GM15510 (cell line): ENCODE measurements around the gene FAM124A.

Experiments
- POLR2A ChIP-seq: IDR thresholded peaks from 3 replicates; pipeline ENCODE4 v1.6.1; 2011; ENCODE audit warnings: borderline replicate concordance; ENCODE audit not compliant: insufficient read length; ENCODE audit errors: extremely low read depth

FAM124A gene, protein sequence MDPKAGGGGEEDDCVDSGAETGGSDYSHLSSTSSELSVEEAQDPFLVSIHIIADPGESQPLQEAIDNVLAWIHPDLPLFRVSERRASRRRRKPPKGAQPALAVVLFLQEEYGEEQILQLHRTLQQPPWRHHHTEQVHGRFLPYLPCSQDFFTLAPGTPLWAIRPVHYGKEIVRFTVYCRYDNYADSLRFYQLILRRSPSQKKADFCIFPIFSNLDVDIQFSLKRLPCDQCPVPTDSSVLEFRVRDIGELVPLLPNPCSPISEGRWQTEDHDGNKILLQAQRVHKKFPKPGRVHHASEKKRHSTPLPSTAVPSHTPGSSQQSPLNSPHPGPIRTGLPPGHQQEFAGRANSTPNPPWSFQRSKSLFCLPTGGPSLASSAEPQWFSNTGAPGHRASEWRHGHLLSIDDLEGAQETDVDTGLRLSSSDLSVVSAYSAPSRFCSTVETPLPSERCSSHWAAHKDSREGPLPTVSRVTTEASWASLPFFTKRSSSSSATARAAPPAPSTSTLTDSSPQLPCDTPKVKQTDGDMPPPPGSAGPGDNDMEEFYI

GRCh38 chr13:51222037-51222685 lies at the start of gene FAM124A:
FAM124A (plus strand) TSS chr13:51222398; CDS start chr13:51222502, 104 bp downstream.
- TF ChIP-seq POLR2A = no peak

DNA sequence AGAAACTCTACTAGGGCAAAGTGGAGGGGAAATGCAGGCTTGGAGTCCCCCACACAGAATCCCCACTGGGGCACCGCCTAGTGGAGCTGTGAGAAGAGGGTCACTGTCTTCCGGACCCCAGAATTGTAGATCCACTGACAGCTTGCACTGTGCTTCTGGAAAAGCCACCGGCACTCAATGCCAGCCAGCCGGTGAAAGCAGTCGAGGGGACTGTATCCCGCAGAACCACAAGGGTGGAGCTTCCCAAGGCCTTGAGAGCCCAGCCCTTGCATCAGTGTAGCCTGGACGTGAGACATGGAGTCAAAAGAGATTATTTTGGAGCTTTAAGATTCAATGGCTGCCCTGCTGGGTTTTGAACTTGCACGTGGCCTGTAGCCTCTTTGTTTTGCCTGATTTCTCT lies 47.2 kb upstream of the FAM124A start:
- TF ChIP-seq POLR2A = no peak

GRCh38 chr13:51175639-51176038 lies 46.6 kb upstream of the FAM124A start:
- no peak for TF ChIP-seq POLR2A

DNA sequence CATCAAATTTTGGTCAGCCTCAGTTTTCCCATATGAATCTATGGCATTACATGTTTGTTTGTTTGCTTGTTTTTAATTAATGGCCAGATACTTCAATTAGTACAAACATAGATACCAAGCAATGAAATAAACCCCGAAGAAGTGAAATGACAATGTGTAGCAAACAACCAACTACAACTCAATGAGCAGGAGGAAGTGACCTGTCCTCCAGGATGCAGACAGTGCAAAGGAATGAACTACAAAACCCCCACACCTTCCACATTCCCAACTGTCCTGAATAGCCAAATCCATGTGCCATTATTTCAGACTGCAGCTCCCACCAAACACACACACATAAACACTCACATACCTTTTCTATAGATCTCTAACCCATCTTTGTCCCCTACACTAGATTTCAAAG lies 45.0 kb upstream of the FAM124A start:
- no peak for TF ChIP-seq POLR2A

DNA sequence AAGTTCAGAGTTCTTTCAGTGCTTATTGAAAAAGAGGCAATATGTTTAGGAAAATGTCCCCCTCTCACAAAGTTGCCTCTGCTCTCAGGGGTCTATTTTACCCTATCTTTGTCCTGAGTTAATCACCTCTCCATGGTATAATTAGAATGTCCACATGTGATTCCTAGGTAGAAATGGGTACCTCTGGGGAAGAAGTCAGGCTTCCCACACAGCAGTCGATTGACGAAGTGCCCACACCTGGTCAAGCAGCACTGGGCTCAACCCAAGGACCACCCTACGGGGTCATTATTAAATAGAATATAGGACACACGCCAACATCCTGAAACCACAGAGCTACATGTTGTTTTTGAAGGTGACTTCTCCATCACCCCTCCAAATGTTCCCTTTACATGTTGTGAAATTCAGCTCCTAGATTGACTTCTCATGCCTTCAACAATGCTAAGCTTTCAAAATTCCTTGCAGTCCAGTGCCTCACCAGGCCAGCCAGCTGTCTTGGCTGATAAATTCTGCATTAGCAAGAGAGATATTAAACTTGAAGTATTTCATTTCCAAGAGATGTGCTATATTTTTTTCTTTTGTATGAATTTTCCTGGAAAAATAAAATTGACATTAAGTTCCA lies 43.6 kb upstream of the FAM124A start:
- TF ChIP-seq POLR2A = no peak

- no peak for TF ChIP-seq POLR2A
These were observed 42.7 kb upstream of the FAM124A start for GRCh38 chr13:51179432-51179971.

DNA sequence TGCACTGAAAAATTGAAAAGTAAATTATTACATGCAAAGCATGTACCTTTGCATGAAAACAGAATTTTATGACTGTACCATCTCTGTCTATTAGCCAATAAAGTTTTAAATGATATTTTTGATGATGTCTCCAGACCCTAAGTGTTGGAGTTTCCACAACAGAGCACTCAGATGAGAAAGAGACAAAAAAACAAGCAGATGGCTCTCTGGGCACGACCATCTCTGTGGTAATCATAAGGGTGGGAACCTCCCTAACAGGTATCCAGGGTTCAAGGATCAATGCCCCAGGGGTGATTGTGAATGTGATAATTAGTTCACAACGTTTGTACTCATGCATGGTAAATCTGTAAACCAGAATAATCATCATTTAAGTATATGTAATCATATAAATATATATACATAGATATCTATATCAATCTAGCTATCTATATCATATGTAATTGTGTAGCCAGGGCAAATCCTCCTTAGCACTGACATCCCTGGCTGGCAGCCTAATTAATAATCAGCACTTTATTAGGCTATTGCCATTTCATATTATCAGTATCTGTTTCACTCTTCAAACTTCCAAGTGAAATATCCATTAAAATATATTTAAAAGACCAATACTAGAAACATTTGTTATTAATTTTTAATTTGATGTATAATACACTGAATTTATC lies 41.2 kb upstream of the FAM124A start:
- no peak for TF ChIP-seq POLR2A

DNA sequence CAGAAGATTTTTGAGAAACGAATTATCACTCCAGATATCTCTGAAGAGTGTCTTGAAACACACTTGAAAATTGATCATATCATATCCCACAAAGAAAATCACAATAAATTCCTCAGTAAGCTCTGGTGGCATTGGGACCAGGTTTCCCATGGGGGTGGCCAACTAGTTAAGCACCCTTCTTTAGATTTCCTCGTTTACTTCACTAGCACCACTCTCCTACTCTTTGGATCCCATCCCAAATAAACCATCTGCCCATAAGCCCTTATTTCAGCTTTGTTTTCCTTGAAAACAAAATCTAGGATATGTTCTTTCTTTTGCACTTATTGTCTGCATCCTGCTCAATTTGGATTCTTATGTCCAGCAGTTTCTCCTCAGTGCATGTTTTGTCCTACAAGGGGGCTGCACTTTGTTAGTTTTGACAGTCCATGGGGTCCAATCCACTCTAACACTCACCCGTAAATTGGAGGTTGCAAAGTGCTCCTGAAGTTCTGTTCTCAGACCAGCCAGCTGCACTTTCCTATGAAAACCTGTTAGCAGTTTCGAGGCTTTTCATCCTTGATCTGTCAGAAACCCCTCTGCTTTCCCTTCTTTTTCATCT lies 40.3 kb upstream of the FAM124A start:
- no peak for TF ChIP-seq POLR2A

DNA sequence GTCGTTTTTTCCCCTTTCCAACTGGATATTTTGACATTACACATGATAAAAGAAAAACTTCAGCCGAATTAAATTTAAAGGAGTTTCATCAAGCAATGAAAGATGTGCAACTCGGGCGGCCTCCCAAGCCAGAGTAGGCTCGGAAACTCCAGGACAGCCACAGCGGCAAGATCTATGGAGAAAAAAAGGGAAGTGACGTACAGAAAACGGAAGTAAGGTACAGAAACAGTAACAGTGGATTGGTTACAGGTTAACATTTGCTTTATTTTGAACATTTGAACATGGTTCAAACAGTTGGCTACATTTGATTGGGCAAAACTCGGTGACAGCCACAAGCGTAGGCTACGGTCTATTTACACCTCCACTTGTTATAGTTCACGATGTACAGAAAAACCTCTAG lies 30.5 kb upstream of the FAM124A start:
- TF ChIP-seq POLR2A = no peak

DNA sequence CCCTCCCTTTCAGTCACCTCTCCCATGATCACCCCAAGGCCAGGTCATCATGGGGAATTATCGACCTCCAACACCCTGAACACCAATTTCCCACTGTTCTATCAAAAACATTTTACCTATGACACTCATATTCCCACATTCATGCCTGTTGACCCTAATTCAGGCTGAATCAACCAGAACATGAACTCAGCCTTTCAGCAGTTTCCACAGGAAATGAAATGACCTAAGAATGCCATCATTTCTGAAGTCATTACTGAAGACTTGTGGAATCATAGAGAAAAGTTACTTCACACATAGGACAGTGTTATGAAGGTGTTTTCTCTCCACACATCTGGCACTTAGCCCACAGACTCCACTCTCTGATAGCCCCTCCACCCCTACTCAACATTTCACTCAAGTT lies 29.9 kb upstream of the FAM124A start:
- no peak for TF ChIP-seq POLR2A

DNA sequence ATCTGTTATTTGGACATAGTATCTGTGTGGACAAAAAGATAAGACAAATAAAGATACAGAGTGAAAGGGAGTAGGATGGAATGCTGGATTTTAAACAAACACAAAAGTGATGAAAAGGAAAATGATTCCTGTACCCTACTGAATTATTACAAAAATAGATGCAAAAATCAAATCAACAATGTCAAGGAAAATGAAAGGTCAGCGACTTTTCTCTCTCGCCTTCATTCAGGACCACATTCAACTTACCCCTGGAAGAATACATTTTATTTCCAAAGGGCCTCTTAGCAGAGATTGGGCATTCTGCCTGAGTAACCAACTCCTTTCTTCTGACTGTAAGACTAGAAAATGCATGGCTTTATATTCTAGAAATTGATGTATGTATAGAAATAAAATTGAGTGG lies 28.8 kb upstream of the FAM124A start:
- TF ChIP-seq POLR2A = no peak

DNA sequence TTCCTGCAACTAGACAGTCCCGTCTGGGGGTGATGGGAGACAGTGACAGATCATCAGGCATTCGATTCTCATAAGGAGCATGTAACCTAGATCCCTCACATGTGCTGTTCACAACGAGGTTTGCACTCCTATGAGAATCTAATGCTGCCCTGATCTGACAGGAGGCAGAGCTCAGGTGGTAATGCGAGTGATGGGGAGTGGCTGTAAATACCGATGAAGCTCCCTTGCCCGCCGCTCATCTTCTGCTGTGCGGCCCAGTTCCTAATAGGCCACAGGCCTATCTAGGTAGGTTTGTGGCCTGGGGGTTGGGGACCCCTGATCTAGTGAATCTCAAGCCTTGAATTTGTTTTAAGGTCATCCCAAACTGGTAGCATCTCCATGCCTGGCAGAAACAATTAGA lies 27.3 kb upstream of the FAM124A start:
- no peak for TF ChIP-seq POLR2A

DNA sequence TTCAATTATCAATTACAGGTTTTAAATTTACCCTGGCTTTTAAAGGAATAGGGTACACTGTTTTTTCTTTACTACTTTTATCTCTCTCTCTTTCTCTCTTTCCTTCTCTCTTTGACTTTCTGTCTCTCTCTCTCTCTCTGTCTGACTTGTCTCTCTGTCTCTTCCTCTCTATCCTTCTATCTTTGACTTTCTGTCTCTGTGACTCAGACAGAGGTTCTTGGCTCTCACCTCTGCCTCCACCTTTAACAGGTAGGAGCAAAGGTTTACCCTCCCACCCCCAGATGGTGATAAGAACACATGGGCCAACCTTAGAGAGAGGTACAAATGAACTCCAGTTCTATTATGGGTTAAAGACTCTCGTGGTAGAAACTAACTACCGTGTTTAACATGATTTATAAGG lies 20.3 kb upstream of the FAM124A start:
- no peak for TF ChIP-seq POLR2A

DNA sequence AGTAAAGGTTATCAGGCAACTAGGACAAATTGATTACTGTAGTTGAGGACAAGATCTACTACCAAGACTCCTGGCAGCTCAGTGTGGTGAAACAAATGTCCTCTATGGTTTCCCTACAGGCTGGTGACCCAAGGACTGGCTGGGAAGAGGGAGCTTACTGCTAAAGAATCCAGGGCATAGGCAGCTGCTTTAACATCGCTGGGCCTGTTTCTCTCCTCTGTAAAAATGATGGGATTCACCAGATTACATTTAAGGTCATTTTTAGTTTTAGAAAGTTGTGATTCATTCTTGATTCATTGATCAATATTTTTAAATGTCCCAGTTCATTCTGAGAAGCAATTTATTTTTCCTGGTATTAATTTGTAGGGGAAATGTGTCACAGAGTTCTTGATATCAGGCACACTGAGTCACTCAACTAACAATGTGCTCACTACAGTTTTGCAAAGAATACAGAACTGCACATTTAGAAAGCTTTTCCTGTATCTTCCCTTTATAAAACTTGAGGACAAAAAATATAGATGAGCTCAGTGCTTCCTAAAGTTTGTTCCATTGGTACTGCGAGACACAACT lies 19.6 kb upstream of the FAM124A start:
- TF ChIP-seq POLR2A = no peak
